ENCODE results near the gene CHST15.

CHST15 gene

GRCh38 chr10:124005991-124006392 lies 87.4 kb downstream of the CHST15 start:
- no peak for TF ChIP-seq EZH2phosphoT487 (IDR thresholded peaks at IDR 0.05; ENCODE audit: borderline replicate concordance)
- no peak for TF ChIP-seq CTCF (conservative IDR thresholded peaks at IDR 0.05; ENCODE audit: low read length)
- Histone ChIP-seq H3K9ac (ENCODE audit: low read depth, low read length, poor library complexity, severe bottlenecking) (no peak overlapping the region), H3K9me2 (replicated peaks; ENCODE audit: low read depth, low read length) (no peaks in the 10 kb centered on the region), H3K4me3 (ENCODE audit: low read length, poor library complexity, severe bottlenecking) (no peak overlapping the region), H2AFZ (ENCODE audit: low read length) (no peak overlapping the region), H3K9me3 (ENCODE audit: insufficient read depth, low read depth, low read length) (no peaks in the 10 kb centered on the region), H4K20me1 (ENCODE audit: insufficient read depth, low read length, poor library complexity, severe bottlenecking) (no peaks in the 10 kb centered on the region), H3K79me2 (ENCODE audit: insufficient read depth, low read length) (no peaks in the 10 kb centered on the region), H3F3A (ENCODE audit: low read depth) (no peaks in the 10 kb centered on the region), H3K4me2 (ENCODE audit: low read depth, low read length, poor library complexity, severe bottlenecking) (no peak overlapping the region), H3K36me3 (ENCODE audit: insufficient read depth, low read length) (no peaks in the 10 kb centered on the region), H3K4me1 (ENCODE audit: insufficient read depth, low read length, poor library complexity, severe bottlenecking) (no peaks in the 10 kb centered on the region), H3K27me3 (ENCODE audit: insufficient read depth, low read length, poor library complexity, severe bottlenecking) (no peaks in the 10 kb centered on the region)

GRCh38 chr10:124005091-124005490 lies 88.3 kb downstream of the CHST15 start:
- no peaks in the 10 kb centered on the region for H3K36me3 ChIP-seq (ENCODE audit: insufficient read depth, low read length)
- no peak overlapping the region for H3K9ac ChIP-seq (ENCODE audit: low read depth, low read length, poor library complexity, severe bottlenecking)
- H2AFZ ChIP-seq (ENCODE audit: low read length) = no peak overlapping the region
- no peaks in the 10 kb centered on the region for H3F3A ChIP-seq (ENCODE audit: low read depth)
- H4K20me1 ChIP-seq (ENCODE audit: insufficient read depth, low read length, poor library complexity, severe bottlenecking) = no peaks in the 10 kb centered on the region
- no peak overlapping the region for H3K4me3 ChIP-seq (ENCODE audit: low read length, poor library complexity, severe bottlenecking)
- H3K9me3 ChIP-seq (ENCODE audit: insufficient read depth, low read depth, low read length) = no peaks in the 10 kb centered on the region
- H3K9me2 ChIP-seq (replicated peaks; ENCODE audit: low read depth, low read length) = no peaks in the 10 kb centered on the region
- TF ChIP-seq EZH2phosphoT487 (IDR thresholded peaks at IDR 0.05; ENCODE audit: borderline replicate concordance) (no peak), CTCF (conservative IDR thresholded peaks at IDR 0.05; ENCODE audit: low read length) (no peak)
- no peak overlapping the region for H3K4me2 ChIP-seq (ENCODE audit: low read depth, low read length, poor library complexity, severe bottlenecking)
- no peaks in the 10 kb centered on the region for H3K79me2 ChIP-seq (ENCODE audit: insufficient read depth, low read length)
- H3K4me1 ChIP-seq (ENCODE audit: insufficient read depth, low read length, poor library complexity, severe bottlenecking) = no peaks in the 10 kb centered on the region
- H3K27me3 ChIP-seq (ENCODE audit: insufficient read depth, low read length, poor library complexity, severe bottlenecking) = no peaks in the 10 kb centered on the region

DNA sequence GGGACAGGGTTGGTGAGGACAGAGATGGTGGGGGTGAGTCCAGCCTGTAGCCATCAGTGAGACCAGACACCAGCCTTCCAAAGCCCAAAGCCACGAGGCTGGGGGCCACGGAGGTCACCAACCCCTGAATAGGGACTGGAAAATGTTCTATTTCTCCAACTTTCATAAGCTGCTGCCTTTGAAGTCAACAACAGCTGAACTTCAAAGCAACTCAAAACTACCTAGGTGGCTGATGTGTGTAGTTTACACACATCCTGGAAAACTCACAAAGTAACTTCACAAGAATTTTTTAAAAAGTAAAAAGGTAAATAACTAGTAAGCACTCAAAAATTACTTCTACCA lies 88.8 kb downstream of the CHST15 start:
- no peak overlapping the region for H3K4me3 ChIP-seq (ENCODE audit: low read length, poor library complexity, severe bottlenecking)
- H3K9me2 ChIP-seq (replicated peaks; ENCODE audit: low read depth, low read length) = no peaks in the 10 kb centered on the region
- H3K79me2 ChIP-seq (ENCODE audit: insufficient read depth, low read length) = no peaks in the 10 kb centered on the region
- H2AFZ ChIP-seq (ENCODE audit: low read length) = no peak overlapping the region
- no peaks in the 10 kb centered on the region for H3K4me1 ChIP-seq (ENCODE audit: insufficient read depth, low read length, poor library complexity, severe bottlenecking)
- H3K9me3 ChIP-seq (ENCODE audit: insufficient read depth, low read depth, low read length) = no peaks in the 10 kb centered on the region
- no peaks in the 10 kb centered on the region for H3K36me3 ChIP-seq (ENCODE audit: insufficient read depth, low read length)
- H3K4me2 ChIP-seq (ENCODE audit: low read depth, low read length, poor library complexity, severe bottlenecking) = no peak overlapping the region
- no peak overlapping the region for H3K9ac ChIP-seq (ENCODE audit: low read depth, low read length, poor library complexity, severe bottlenecking)
- no peaks in the 10 kb centered on the region for H4K20me1 ChIP-seq (ENCODE audit: insufficient read depth, low read length, poor library complexity, severe bottlenecking)
- H3F3A ChIP-seq (ENCODE audit: low read depth) = no peaks in the 10 kb centered on the region
- TF ChIP-seq EZH2phosphoT487 (IDR thresholded peaks at IDR 0.05; ENCODE audit: borderline replicate concordance) = no peak
- no peak for TF ChIP-seq CTCF (conservative IDR thresholded peaks at IDR 0.05; ENCODE audit: low read length)
- H3K27me3 ChIP-seq (ENCODE audit: insufficient read depth, low read length, poor library complexity, severe bottlenecking) = no peaks in the 10 kb centered on the region

Data from Loucy (cell line).